ENCODE measurements around the gene CCDC85B. TPM values are rescaled to one million over a fixed set of nuclear protein-coding genes. Genes with fewer than 3 reads are reported as not detected.

CCDC85B gene
- total and polyA plus RNA-seq, 2 of the 13 experiments (the other 11 are each of a cell fraction or from before 2014, with no cell fraction given) = 8.2 to 19.5 TPM

GRCh38 chr11:65888163-65888814 lies 2.2 kb upstream of the CCDC85B start, which contains the start of gene FIBP:
Gene FIBP (minus strand): TSS chr11:65888471. CDS start chr11:65888418, 53 bp downstream.
- WGBS (ENCODE audit: low lambda C conversion rate) = 1% methylated on average over 18 of the region's 57 CpGs
- Histone ChIP-seq H3K79me2 (ENCODE audit: insufficient read depth, low read length) (peaks cover 5% of the 10 kb centered on the region), H4K20me1 (ENCODE audit: insufficient read depth, low read length) (no peaks in the 10 kb centered on the region), H3K4me1 (ENCODE audit: insufficient read depth, low read length) (peaks cover 72% of the 10 kb centered on the region), H3K4me3 (replicated peaks in 1 of 3; ENCODE audit: insufficient read depth in 1 of 3, low read depth in 2 of 3, low read length in 3 of 3) (peak within 1 kb of the TSS; percentile 74 to 91 (median 87)), H3K27ac (ENCODE audit: extremely low read length, insufficient read depth, low read length) (peak within 1 kb of the TSS; percentile 58), H3K27me3 (ENCODE audit: control insufficient read depth in 1 of 2, insufficient read depth in 2 of 2, low read length in 2 of 2) (no peaks in the 10 kb centered on the region; a peak in 1 of 5 replicates), H3K4me2 (ENCODE audit: low read depth, low read length) (peak within 1 kb of the TSS; percentile 99), H3K9me3 (ENCODE audit: low read length) (no peaks in the 10 kb centered on the region), H3K36me3 (replicated peaks in 1 of 2; ENCODE audit: control insufficient read depth in 1 of 2, insufficient read depth in 2 of 2, low read length in 2 of 2) (peaks cover 4 to 16% of the 10 kb centered on the region in 2 experiments; a peak in 4 of 5 replicates), H3K9ac (ENCODE audit: insufficient read depth, low read depth, low read length) (peak within 1 kb of the TSS; percentile 70), H2AFZ (ENCODE audit: low read length) (peak within 1 kb of the TSS; percentile 85)
- BruUV-seq (replicated peaks) = no TSS peak
- intact Hi-C loops (cut with micrococcal nuclease; ENCODE audit: unreplicated experiment) (loop anchor here (1.0 to 5.0 kb wide), 4 partner anchors 29 to 101 kb away; partner anchors contain the start of genes CFL1 and SART1), in situ Hi-C loops (cut with HindIII; ENCODE audit: extremely low pct_ligation_motif_present, low pct_unique_long_range_greater_than_20kb) (no loop called here)
- FAIRE-seq = peak; percentile 70
- ChIA-PET CTCF (ENCODE audit: low intra/inter-chr PET ratio, low total read pairs) (interaction anchor here (1.1 to 6.9 kb wide), 5 partner anchors 11 to 143 kb away, joined by 3 to 63 read pairs (median 4); no protein-coding TSS in a partner anchor), POLR2A (interaction anchor here (0.6 to 7.6 kb wide), 31 partner anchors 8 to 249 kb away, joined by 3 to 95 read pairs (median 5); partner anchors contain the start of genes BANF1, C11orf68, CFL1 and EFEMP2)
- peak; percentile 74 for ATAC-seq
- peak; percentile 90 for DNase-seq (ENCODE audit: low spot score)
- TF ChIP-seq ZHX2 (IDR thresholded peaks at IDR 0.05; ENCODE audit: low read depth) (peak; percentile 83; the same call in 1 of the 2 replicates), ZHX2 (CRISPR knock-in tag; IDR thresholded peaks at IDR 0.05; ENCODE audit: borderline replicate concordance) (no peak), ZNF510 (CRISPR knock-in tag; IDR thresholded peaks at IDR 0.05; ENCODE audit: low read depth) (no peak), MED13 (CRISPR knock-in tag; IDR thresholded peaks at IDR 0.05) (0 out of 2 replicates have a peak, but pooled peaks have one; percentile 33), MEF2D (CRISPR knock-in tag; IDR thresholded peaks at IDR 0.05) (peak; percentile 52; the same call in 1 of the 2 replicates), PLRG1 (conservative IDR thresholded peaks at IDR 0.05) (no peak), HOXA7 (CRISPR knock-in tag; IDR thresholded peaks at IDR 0.05) (no peak), NKX3-1 (CRISPR knock-in tag; IDR thresholded peaks at IDR 0.05) (no peak; the same call in 1 of the 2 replicates), AKNA (CRISPR knock-in tag; IDR thresholded peaks at IDR 0.05; ENCODE audit: borderline replicate concordance) (no peak), PCBP1 (IDR thresholded peaks at IDR 0.05; ENCODE audit: borderline replicate concordance, low read depth, low read length) (0 out of 2 replicates have a peak, but pooled peaks have one; percentile 71), PAF1 (CRISPR knock-in tag; IDR thresholded peaks at IDR 0.05) (no peak), DNMT1 (CRISPR knock-in tag; IDR thresholded peaks at IDR 0.05) (no peak), HNRNPUL1 (IDR thresholded peaks at IDR 0.05; ENCODE audit: low read depth, low read length) (no peak)

Data from HepG2 (cell line).